K562 (cell line): ENCODE measurements around the gene AP3B2. TPM values are rescaled to one million over a fixed set of nuclear protein-coding genes. Genes with fewer than 3 reads are reported as not detected.

Source experiments
- BCLAF1 ChIP-seq, 2 experiments: fragments of 450-650 bp in 1 of 2; IDR thresholded peaks; 2 replicates each; pipeline ENCODE4 v1.6.1; 2011 to 2017; ENCODE audit warnings: low read depth in 2 of 2, antibody characterized with exemption in 1 of 2, borderline replicate concordance in 1 of 2, low read length in 1 of 2, mild to moderate bottlenecking in 1 of 2, mixed read lengths in 1 of 2; ENCODE audit not compliant: control insufficient read depth in 1 of 2
- BRD4 ChIP-seq: fragments of 200-600 bp; sonication (generic); IDR thresholded peaks from 2 replicates; pipeline ENCODE4 v1.6.1; 2017; ENCODE audit warnings: inconsistent platforms
- E2F1 ChIP-seq: sonication (generic); formaldehyde crosslinking; IDR thresholded peaks from 2 replicates; pipeline ENCODE4 v1.8.1; 2023; ENCODE audit warnings: mild to moderate bottlenecking, missing genetic modification reagents, moderate library complexity
- FOXO4 ChIP-seq: fragments of 450-650 bp; formaldehyde crosslinking; IDR thresholded peaks from 2 replicates; pipeline ENCODE4 v1.4.0; 2020; ENCODE audit warnings: mild to moderate bottlenecking, moderate library complexity
- NCOA1 ChIP-seq: fragments of 450-650 bp; IDR thresholded peaks from 2 replicates; pipeline ENCODE4 v1.6.1; 2016; ENCODE audit warnings: low read depth
- TCF15 ChIP-seq: fragments of 250-450 bp; sonication (Bioruptor Pico); IDR thresholded peaks from 2 replicates; pipeline ENCODE4 v1.8.0; 2022; ENCODE audit warnings: moderate library complexity, mild to moderate bottlenecking, inconsistent platforms
- ZNF316 ChIP-seq: fragments of 450-650 bp; IDR thresholded peaks from 2 replicates; pipeline ENCODE4 v1.6.1; 2016
- ZNF639 ChIP-seq, 2 experiments: fragments of 200-800 bp in 1 of 2; sonication (Bioruptor generic) in 1 of 2; sonication (generic) in 1 of 2; formaldehyde crosslinking in 1 of 2; IDR thresholded peaks in 1 of 2; conservative IDR thresholded peaks in 1 of 2; 2 replicates each; pipeline versions ENCODE4 v1.5.0 to v1.6.1; 2016 to 2020; ENCODE audit warnings: missing compliant biosample characterization in 1 of 2, missing genetic modification characterization in 1 of 2, missing genetic modification reagents in 1 of 2
- polyA plus RNA-seq, 8 experiments: library from polyadenylated mRNA; depleted of rRNA in 4 of 8; stranded (reverse) in 5 of 8; unstranded in 3 of 8; fragments of >200 nt; fragmentation: Nextera tagmentation in 2 of 8; fragmentation: Illumina TruSeq in 1 of 8; extraction: Ambion mirVana in 2 of 8; extraction: Trizol in 1 of 8; gene quantifications; 2 replicates each; pipeline versions ENCODE4 v1.2.1 to v1.2.3, GENCODE V29; 2011 to 2014; ENCODE audit warnings: inconsistent platforms in 1 of 8, missing spikeins in 1 of 8
- total RNA-seq, 7 experiments: library from RNA; depleted of rRNA in 6 of 7; stranded (reverse); fragments of >200 nt in 6 of 7; fragmentation: Illumina TruSeq in 2 of 7; extraction: Trizol in 2 of 7; gene quantifications; 2 replicates each; pipeline versions ENCODE4 v1.2.1 to v1.2.3, GENCODE V29; 2011 to 2021; ENCODE audit warnings: low replicate concordance in 1 of 7

Gene AP3B2
- total and polyA plus RNA-seq, 9 of the 15 experiments (the other 6 are each of a cell fraction or from before 2014, with no cell fraction given): 0.03 to 0.15 (median 0.10) TPM; not detected in 2

GRCh38 chr15:82666606-82667005 is 43.1 kb downstream of the AP3B2 start (continued):
- TF ChIP-seq FOXO4 (CRISPR knock-in tag) (no peak), ZNF639 (CRISPR knock-in tag; conservative IDR thresholded peaks at IDR 0.05 in 1 of 2, IDR thresholded peaks at IDR 0.05 in 1 of 2) (no peak), ZNF316 (no peak), BCLAF1 (IDR thresholded peaks at IDR 0.05; ENCODE audit: borderline replicate concordance in 1 of 2, control insufficient read depth in 1 of 2, low read depth in 2 of 2, low read length in 1 of 2) (no peak), NCOA1 (no peak), BRD4 (no peak), E2F1 (CRISPR knock-in tag) (no peak), TCF15 (CRISPR knock-in tag) (no peak)
